ENCODE results near the gene RRP1B. TPM values are rescaled to one million over a fixed set of nuclear protein-coding genes. Genes with fewer than 3 reads are reported as not detected.

Gene RRP1B
- total and polyA plus RNA-seq, 9 of the 15 experiments (the other 6 are each of a cell fraction or from before 2014, with no cell fraction given) = 6.8 to 66.6 (median 41.9) TPM

DNA sequence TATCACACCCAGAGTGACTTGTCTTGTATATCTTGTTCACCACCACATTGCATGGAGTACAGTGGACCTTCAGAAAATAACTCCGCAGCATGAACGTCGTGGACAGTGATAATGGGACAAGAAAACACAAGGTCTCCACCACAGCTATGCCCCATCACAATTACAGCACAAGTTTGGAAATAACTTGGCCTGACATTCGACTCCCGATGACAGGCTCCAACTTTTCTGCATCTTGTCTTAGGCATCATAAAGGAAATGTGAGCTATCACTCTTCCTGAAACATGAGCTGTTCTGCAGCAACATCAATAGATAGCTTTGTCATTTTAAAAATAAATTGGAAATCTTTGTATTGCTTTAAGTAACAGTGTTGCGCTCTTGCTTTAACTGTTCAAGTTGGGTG is 2.9 kb downstream of the RRP1B start:
- Histone ChIP-seq H3K79me2 (ENCODE audit: control insufficient read depth, insufficient read depth, low read length) (peaks cover 73% of the 10 kb centered on the region), H3K4me3 (no peak overlapping the region), H3K27ac (ENCODE audit: extremely low read depth, low read depth, low read length) (no peak overlapping the region), H4K20me1 (replicated peaks; ENCODE audit: control insufficient read depth, insufficient read depth, low read length) (peaks cover 4% of the 10 kb centered on the region; the same call in 1 of the 2 replicates), H2AFZ (ENCODE audit: low read depth, low read length) (no peak overlapping the region), H3K4me2 (ENCODE audit: insufficient read depth, low read length) (no peak overlapping the region), H3K9me3 (replicated peaks; ENCODE audit: control insufficient read depth, insufficient read depth, low read depth, low read length) (peaks cover 2% of the 10 kb centered on the region; the same call in 1 of the 2 replicates), H3K27me3 (ENCODE audit: control insufficient read depth in 2 of 2, insufficient read depth in 2 of 2, low read length in 2 of 2) (no peaks in the 10 kb centered on the region), H3K4me1 (replicated peaks in 1 of 2; ENCODE audit: control insufficient read depth in 2 of 2, insufficient read depth in 2 of 2, low read length in 2 of 2) (peaks cover 12 to 23% of the 10 kb centered on the region in 2 experiments; a peak in 4 of 5 replicates), H3K9ac (ENCODE audit: insufficient read depth in 1 of 2, low read depth in 2 of 2, low read length in 2 of 2) (peak overlapping the region in 1 of 2 experiments; percentile 11; a peak in 1 of 4 replicates), H3K9me1 (ENCODE audit: control insufficient read depth, insufficient read depth, low read length) (no peaks in the 10 kb centered on the region), H3K36me3 (ENCODE audit: control insufficient read depth, insufficient read depth, low read length) (peaks cover 59% of the 10 kb centered on the region)
- ChIA-PET POLR2A (interaction anchor here (1.2 kb wide), 1 partner anchor 10 kb away, joined by 3 read pairs; no protein-coding TSS in a partner anchor), CTCF (ENCODE audit: low intra/inter-chr PET ratio) (no interaction called here)
- in situ Hi-C loops (cut with MboI) = no loop called here
- WGBS (ENCODE audit: insufficient coverage, low coverage, missing lambda C conversion rate) = 73% methylated on average over 6 of the region's 6 CpGs
- FAIRE-seq (peak; percentile 57), DNase-seq (ENCODE audit: extremely low read depth in 1 of 4, low spot score in 3 of 4) (no peak), ATAC-seq (no peak)
- intact Hi-C loops (cut with micrococcal nuclease) = loop anchor here (5.0 kb wide), 1 partner anchor 65 kb away; no protein-coding TSS in a partner anchor
- BruUV-seq (replicated peaks) = no TSS peak
- TF ChIP-seq, protein P1, sequence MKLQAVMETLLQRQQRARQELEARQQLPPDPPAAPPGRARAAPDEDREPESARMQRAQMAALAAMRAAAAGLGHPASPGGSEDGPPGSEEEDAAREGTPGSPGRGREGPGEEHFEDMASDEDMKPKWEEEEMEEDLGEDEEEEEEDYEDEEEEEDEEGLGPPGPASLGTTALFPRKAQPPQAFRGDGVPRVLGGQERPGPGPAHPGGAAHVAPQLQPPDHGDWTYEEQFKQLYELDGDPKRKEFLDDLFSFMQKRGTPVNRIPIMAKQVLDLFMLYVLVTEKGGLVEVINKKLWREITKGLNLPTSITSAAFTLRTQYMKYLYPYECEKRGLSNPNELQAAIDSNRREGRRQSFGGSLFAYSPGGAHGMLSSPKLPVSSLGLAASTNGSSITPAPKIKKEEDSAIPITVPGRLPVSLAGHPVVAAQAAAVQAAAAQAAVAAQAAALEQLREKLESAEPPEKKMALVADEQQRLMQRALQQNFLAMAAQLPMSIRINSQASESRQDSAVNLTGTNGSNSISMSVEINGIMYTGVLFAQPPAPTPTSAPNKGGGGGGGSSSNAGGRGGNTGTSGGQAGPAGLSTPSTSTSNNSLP (IDR thresholded peaks at IDR 0.05; ENCODE audit: borderline replicate concordance, low read depth, low read length) = no peak
- TF ChIP-seq, protein P2, sequence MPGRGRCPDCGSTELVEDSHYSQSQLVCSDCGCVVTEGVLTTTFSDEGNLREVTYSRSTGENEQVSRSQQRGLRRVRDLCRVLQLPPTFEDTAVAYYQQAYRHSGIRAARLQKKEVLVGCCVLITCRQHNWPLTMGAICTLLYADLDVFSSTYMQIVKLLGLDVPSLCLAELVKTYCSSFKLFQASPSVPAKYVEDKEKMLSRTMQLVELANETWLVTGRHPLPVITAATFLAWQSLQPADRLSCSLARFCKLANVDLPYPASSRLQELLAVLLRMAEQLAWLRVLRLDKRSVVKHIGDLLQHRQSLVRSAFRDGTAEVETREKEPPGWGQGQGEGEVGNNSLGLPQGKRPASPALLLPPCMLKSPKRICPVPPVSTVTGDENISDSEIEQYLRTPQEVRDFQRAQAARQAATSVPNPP (IDR thresholded peaks at IDR 0.05; ENCODE audit: borderline replicate concordance, insufficient read depth, insufficient read length) = no peak
- TF ChIP-seq ZNF76 (CRISPR knock-in tag; IDR thresholded peaks at IDR 0.05; ENCODE audit: borderline replicate concordance) (no peak), ETV5 (CRISPR knock-in tag; IDR thresholded peaks at IDR 0.05; ENCODE audit: low read depth) (no peak), NR1H2 (CRISPR knock-in tag; IDR thresholded peaks at IDR 0.05) (no peak)
- TF ChIP-seq, protein P3, sequence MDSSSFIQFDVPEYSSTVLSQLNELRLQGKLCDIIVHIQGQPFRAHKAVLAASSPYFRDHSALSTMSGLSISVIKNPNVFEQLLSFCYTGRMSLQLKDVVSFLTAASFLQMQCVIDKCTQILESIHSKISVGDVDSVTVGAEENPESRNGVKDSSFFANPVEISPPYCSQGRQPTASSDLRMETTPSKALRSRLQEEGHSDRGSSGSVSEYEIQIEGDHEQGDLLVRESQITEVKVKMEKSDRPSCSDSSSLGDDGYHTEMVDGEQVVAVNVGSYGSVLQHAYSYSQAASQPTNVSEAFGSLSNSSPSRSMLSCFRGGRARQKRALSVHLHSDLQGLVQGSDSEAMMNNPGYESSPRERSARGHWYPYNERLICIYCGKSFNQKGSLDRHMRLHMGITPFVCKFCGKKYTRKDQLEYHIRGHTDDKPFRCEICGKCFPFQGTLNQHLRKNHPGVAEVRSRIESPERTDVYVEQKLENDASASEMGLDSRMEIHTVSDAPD (CRISPR knock-in tag; IDR thresholded peaks at IDR 0.05) = no peak
- TF ChIP-seq, protein P4, sequence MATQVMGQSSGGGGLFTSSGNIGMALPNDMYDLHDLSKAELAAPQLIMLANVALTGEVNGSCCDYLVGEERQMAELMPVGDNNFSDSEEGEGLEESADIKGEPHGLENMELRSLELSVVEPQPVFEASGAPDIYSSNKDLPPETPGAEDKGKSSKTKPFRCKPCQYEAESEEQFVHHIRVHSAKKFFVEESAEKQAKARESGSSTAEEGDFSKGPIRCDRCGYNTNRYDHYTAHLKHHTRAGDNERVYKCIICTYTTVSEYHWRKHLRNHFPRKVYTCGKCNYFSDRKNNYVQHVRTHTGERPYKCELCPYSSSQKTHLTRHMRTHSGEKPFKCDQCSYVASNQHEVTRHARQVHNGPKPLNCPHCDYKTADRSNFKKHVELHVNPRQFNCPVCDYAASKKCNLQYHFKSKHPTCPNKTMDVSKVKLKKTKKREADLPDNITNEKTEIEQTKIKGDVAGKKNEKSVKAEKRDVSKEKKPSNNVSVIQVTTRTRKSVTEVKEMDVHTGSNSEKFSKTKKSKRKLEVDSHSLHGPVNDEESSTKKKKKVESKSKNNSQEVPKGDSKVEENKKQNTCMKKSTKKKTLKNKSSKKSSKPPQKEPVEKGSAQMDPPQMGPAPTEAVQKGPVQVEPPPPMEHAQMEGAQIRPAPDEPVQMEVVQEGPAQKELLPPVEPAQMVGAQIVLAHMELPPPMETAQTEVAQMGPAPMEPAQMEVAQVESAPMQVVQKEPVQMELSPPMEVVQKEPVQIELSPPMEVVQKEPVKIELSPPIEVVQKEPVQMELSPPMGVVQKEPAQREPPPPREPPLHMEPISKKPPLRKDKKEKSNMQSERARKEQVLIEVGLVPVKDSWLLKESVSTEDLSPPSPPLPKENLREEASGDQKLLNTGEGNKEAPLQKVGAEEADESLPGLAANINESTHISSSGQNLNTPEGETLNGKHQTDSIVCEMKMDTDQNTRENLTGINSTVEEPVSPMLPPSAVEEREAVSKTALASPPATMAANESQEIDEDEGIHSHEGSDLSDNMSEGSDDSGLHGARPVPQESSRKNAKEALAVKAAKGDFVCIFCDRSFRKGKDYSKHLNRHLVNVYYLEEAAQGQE (IDR thresholded peaks at IDR 0.05; ENCODE audit: borderline replicate concordance) = no peak
- TF ChIP-seq, protein P4 (CRISPR knock-in tag; IDR thresholded peaks at IDR 0.05; ENCODE audit: low read depth) = no peak

All from K562 (cell line).